Hepatocyte (in vitro differentiated cells): Measurements from ENCODE around the gene AHNAK.

Experiments used
- EZH2phosphoT487 ChIP-seq: fragments of 200-600 bp; sonication (generic); IDR thresholded peaks from one replicate; pipeline ENCODE4 v1.6.1; 2018; ENCODE audit warnings: antibody characterized with exemption, mild to moderate bottlenecking, low read depth, moderate library complexity; ENCODE audit not compliant: unreplicated experiment, severe bottlenecking
- TF ChIP-seq, protein P1 (sequence below): fragments of 200-600 bp; sonication (generic); IDR thresholded peaks from 2 replicates; pipeline ENCODE4 v1.5.1; 2016; ENCODE audit warnings: antibody characterized with exemption, mild to moderate bottlenecking; ENCODE audit not compliant: poor library complexity

GRCh38 chr11:62595124-62595523 is 48.5 kb upstream of the AHNAK start:
- TF ChIP-seq, protein P1, sequence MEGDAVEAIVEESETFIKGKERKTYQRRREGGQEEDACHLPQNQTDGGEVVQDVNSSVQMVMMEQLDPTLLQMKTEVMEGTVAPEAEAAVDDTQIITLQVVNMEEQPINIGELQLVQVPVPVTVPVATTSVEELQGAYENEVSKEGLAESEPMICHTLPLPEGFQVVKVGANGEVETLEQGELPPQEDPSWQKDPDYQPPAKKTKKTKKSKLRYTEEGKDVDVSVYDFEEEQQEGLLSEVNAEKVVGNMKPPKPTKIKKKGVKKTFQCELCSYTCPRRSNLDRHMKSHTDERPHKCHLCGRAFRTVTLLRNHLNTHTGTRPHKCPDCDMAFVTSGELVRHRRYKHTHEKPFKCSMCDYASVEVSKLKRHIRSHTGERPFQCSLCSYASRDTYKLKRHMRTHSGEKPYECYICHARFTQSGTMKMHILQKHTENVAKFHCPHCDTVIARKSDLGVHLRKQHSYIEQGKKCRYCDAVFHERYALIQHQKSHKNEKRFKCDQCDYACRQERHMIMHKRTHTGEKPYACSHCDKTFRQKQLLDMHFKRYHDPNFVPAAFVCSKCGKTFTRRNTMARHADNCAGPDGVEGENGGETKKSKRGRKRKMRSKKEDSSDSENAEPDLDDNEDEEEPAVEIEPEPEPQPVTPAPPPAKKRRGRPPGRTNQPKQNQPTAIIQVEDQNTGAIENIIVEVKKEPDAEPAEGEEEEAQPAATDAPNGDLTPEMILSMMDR = no peak
- no peak for TF ChIP-seq EZH2phosphoT487
